GM23338 (cell line): Measurements from ENCODE around the gene MYL6. TPM values are rescaled to one million over a fixed set of nuclear protein-coding genes. Genes with fewer than 3 reads are reported as not detected.

Experiments
- ATAC-seq: fragments of 200-7000 bp; cut with Tn5 transposase; 3 replicates; pipeline ENCODE4 v1.9.1; 2020
- DNase-seq: peaks from one replicate; pipeline ENCODE4 v3.0.0-alpha.2; 2015; ENCODE audit warnings: low spot score
- H2AFZ ChIP-seq: fragments of 200-600 bp; sonication (generic); 2 replicates; pipeline ENCODE4 v1.8.0; 2016; ENCODE audit warnings: antibody characterized with exemption, mild to moderate bottlenecking, moderate library complexity
- H3F3A ChIP-seq: fragments of 200-600 bp; sonication (generic); replicated peaks from 2 replicates; pipeline ENCODE4 v1.8.0; 2017; ENCODE audit warnings: antibody characterized with exemption, mixed run types, low read depth
- H3K27ac ChIP-seq: fragments of 200-600 bp; sonication (generic); 2 replicates; pipeline ENCODE4 v1.6.1; 2016; ENCODE audit warnings: low read depth
- H3K27me3 ChIP-seq: fragments of 200-600 bp; sonication (generic); 2 replicates; pipeline ENCODE4 v1.8.0; 2016; ENCODE audit warnings: mild to moderate bottlenecking, mixed run types, moderate library complexity; ENCODE audit not compliant: insufficient read depth
- H3K36me3 ChIP-seq: fragments of 200-600 bp; sonication (generic); 2 replicates; pipeline ENCODE4 v1.8.0; 2016; ENCODE audit warnings: mild to moderate bottlenecking; ENCODE audit not compliant: insufficient read depth
- H3K4me1 ChIP-seq: fragments of 200-600 bp; sonication (generic); 2 replicates; pipeline ENCODE4 v1.8.0; 2016; ENCODE audit warnings: mild to moderate bottlenecking, moderate library complexity; ENCODE audit not compliant: insufficient read depth
- H3K4me2 ChIP-seq: fragments of 200-600 bp; sonication (generic); 2 replicates; pipeline ENCODE4 v1.7.1; 2017; ENCODE audit warnings: mixed run types
- H3K4me3 ChIP-seq: fragments of 200-600 bp; sonication (generic); 2 replicates; pipeline ENCODE4 v1.6.1; 2016; ENCODE audit warnings: mixed run types
- H3K79me2 ChIP-seq: fragments of 200-600 bp; sonication (generic); replicated peaks from 2 replicates; pipeline ENCODE4 v1.8.0; 2017; ENCODE audit warnings: mild to moderate bottlenecking; ENCODE audit not compliant: insufficient read depth
- H3K9me2 ChIP-seq: fragments of 200-600 bp; sonication (generic); 2 replicates; pipeline ENCODE4 v1.8.0; 2017; ENCODE audit not compliant: insufficient read depth
- H4K20me1 ChIP-seq: fragments of 200-600 bp; sonication (generic); replicated peaks from 2 replicates; pipeline ENCODE4 v1.8.0; 2017; ENCODE audit warnings: mild to moderate bottlenecking; ENCODE audit not compliant: insufficient read depth
- H3K27ac Mint-ChIP-seq: 2 replicates; pipeline ENCODE4 v1.8.0; 2020; ENCODE audit warnings: inconsistent platforms, mild to moderate bottlenecking, moderate library complexity, mixed read lengths
- H3K27me3 Mint-ChIP-seq: 3 replicates; pipeline ENCODE4 v1.8.0; 2022; ENCODE audit warnings: low read depth, mild to moderate bottlenecking, moderate library complexity, mixed read lengths, inconsistent platforms; ENCODE audit not compliant: insufficient read depth, poor library complexity
- H3K36me3 Mint-ChIP-seq: 3 replicates; pipeline ENCODE4 v1.8.0; 2021; ENCODE audit warnings: low read depth, mild to moderate bottlenecking, inconsistent platforms, moderate library complexity, mixed read lengths
- H3K4me1 Mint-ChIP-seq: 3 replicates; pipeline ENCODE4 v1.8.0; 2020; ENCODE audit warnings: mild to moderate bottlenecking, inconsistent platforms, mixed read lengths
- H3K4me3 Mint-ChIP-seq: 3 replicates; pipeline ENCODE4 v1.8.0; 2021; ENCODE audit warnings: moderate library complexity, mild to moderate bottlenecking, inconsistent platforms, mixed read lengths
- H3K9me3 Mint-ChIP-seq: 3 replicates; pipeline ENCODE4 v1.8.0; 2020; ENCODE audit warnings: moderate library complexity, mild to moderate bottlenecking, inconsistent platforms, mixed read lengths
- JUNB ChIP-seq: IDR thresholded peaks from one replicate; pipeline ENCODE4 v1.6.1; 2016; ENCODE audit warnings: antibody characterized with exemption; ENCODE audit not compliant: unreplicated experiment
- POLR2AphosphoS5 ChIP-seq: IDR thresholded peaks from 2 replicates; pipeline ENCODE4 v1.6.1; 2016; ENCODE audit warnings: antibody characterized with exemption, low read depth
- ZNF462 ChIP-seq: fragments of 250-450 bp; sonication (Bioruptor Pico); IDR thresholded peaks from 2 replicates; pipeline ENCODE4 v1.5.0; 2020; ENCODE audit warnings: mild to moderate bottlenecking, moderate library complexity
- polyA plus RNA-seq: library from polyadenylated mRNA; unstranded; fragments of >200 nt; fragmentation: Nextera tagmentation; extraction: Ambion mirVana; gene quantifications from 2 replicates; pipeline ENCODE4 v1.2.1, GENCODE V29; 2016
- total RNA-seq: library from RNA; depleted of rRNA; stranded (reverse); fragments of >200 nt; shearing (Covaris generic); gene quantifications from 2 replicates; pipeline ENCODE4 v1.2.3, GENCODE V29; 2014

The MYL6 gene
- total and polyA plus RNA-seq, 2 experiments from 2014 or later, result 1,092 to 1,545 TPM

DNA sequence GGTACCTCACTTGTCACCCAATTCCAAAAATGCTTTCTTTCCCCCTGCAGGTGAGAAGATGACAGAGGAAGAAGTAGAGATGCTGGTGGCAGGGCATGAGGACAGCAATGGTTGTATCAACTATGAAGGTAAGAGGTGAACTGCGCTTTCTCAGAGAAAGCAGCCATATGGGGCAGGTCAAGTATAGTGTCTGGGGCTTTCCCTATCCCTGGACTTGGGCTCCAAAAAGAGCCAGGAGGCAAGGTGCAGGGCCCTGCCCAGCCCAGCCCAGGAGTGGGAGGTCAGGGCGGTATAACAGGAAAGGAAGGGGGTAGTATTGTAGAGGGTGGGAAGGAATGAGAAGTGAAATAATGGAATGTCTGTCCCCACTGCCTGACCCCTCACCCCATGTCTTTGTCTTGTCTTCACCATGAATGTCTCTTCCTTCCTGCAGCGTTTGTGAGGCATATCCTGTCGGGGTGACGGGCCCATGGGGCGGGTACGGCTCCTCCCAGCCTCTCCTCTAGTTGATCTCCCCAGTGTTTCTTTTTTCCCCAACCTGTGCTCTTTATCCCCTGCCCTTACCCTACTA, 2.1 kb downstream of the MYL6 start (continued):
- no peak for TF ChIP-seq ZNF462 (CRISPR knock-in tag)
- no peak for TF ChIP-seq JUNB

DNA sequence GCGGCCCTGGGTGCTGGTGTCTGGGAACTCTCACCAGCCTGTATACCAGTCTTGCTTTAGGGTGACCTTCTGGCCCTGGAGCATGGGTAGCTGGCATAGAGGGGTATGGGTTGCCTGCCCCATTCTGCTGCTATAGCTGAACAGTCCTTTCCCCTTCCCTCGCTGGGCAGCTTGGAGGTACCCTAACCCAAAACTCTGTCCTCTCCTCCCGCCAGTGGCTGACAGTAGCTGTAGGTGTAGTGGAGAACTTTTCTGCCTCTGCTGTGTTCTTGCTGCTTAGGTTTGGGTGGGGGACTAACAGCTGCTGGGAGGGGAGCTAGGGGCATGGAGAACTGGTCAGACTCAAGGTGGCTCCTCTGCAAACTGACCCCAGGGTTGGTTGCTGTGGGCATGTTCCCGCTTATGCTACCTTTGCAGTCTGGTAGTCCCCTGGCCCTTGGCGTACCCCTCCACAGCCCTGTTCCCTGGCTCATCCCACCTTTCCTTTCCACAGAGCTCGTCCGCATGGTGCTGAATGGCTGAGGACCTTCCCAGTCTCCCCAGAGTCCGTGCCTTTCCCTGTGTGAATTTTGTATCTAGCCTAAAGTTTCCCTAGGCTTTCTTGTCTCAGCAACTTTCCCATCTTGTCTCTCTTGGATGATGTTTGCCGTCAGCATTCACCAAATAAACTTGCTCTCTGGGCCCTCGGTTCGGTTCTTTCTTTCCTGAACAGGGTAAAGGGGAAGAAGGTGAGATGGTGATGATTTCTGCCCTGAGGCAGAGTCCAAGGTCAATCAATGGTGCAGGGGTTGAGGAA, 2.9 kb downstream of the MYL6 start:
- peaks cover 82% of the 10 kb centered on the region for H3K36me3 Mint-ChIP-seq
- H3K4me1 Mint-ChIP-seq, result peaks cover 55% of the 10 kb centered on the region
- Histone ChIP-seq H3K4me3 (peak overlapping the region; percentile 84), H3K79me2 (peaks cover 31% of the 10 kb centered on the region), H3K4me1 (peaks cover 47% of the 10 kb centered on the region), H3K27ac (peak overlapping the region; percentile 98), H3K27me3 (no peaks in the 10 kb centered on the region), H3K36me3 (peaks cover 51% of the 10 kb centered on the region), H3F3A (peaks cover 65% of the 10 kb centered on the region), H4K20me1 (peaks cover 25% of the 10 kb centered on the region), H3K9me2 (no peaks in the 10 kb centered on the region), H3K4me2 (peak overlapping the region; percentile 91), H2AFZ (no peak overlapping the region)
- DNase-seq (no peak), ATAC-seq (no peak)
- peak overlapping the region; percentile 74 for H3K27ac Mint-ChIP-seq
- TF ChIP-seq POLR2AphosphoS5, result peak; percentile 8; the same call in 1 of the 2 replicates
- no peak for TF ChIP-seq ZNF462 (CRISPR knock-in tag)
- H3K9me3 Mint-ChIP-seq, result no peaks in the 10 kb centered on the region; the same call in 1 of the 3 replicates
- peaks cover 51% of the 10 kb centered on the region for H3K27me3 Mint-ChIP-seq
- peak overlapping the region; percentile 92 for H3K4me3 Mint-ChIP-seq
